ENCODE measurements around the gene CLEC2D.

The CLEC2D gene, protein sequence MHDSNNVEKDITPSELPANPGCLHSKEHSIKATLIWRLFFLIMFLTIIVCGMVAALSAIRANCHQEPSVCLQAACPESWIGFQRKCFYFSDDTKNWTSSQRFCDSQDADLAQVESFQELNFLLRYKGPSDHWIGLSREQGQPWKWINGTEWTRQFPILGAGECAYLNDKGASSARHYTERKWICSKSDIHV

DNA sequence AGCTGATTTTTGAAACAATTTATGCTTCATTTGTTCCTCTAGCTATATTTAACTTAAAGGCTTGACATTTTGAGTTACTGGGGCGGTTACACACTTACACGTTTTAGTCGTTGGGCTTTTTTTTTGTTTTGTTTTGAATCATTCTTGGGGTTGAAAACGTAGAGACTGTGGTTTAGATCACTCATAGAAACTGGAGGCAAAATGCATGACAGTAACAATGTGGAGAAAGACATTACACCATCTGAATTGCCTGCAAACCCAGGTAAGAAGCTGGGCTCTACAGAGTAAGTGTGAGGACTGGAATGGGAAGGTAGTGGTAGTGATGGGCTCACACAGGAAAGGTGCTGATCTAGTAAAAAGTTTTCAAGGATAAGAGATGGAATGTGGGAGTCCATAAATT, at the start of gene CLEC2D:
Gene CLEC2D (plus strand): TSS at position 180 of the 400 bp plus-strand sequence. CDS start 22 bp downstream, at position 202.
- TF ChIP-seq ZFX (IDR thresholded peaks at IDR 0.05; ENCODE audit: borderline replicate concordance): no peak
- TF ChIP-seq CTCF (IDR thresholded peaks at IDR 0.05): no peak
- no peak within 1 kb of the TSS for H3K27ac ChIP-seq

DNA sequence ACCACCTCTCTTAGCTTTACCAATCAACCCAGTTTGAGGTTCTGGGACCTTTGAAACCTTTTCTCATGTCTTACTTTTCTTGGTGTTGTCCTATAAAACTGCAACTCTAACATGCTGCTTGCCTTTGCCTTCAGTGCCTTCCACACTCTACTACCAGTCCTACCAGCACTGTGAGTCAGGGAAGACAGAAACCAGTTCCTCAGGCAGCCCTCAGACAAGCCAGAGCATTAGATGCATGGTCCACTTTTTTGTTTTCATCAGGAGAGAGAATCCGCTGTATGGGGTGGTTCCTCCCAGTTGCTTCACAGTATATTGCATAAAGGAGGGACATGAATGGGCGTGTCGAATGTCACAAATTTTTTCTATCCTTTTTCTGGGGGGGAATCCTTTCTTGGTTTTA, 44.5 kb upstream of the CLEC2D start:
- H3K27ac ChIP-seq: no peak overlapping the region
- TF ChIP-seq ZFX (IDR thresholded peaks at IDR 0.05; ENCODE audit: borderline replicate concordance) (no peak), CTCF (IDR thresholded peaks at IDR 0.05) (no peak)

DNA sequence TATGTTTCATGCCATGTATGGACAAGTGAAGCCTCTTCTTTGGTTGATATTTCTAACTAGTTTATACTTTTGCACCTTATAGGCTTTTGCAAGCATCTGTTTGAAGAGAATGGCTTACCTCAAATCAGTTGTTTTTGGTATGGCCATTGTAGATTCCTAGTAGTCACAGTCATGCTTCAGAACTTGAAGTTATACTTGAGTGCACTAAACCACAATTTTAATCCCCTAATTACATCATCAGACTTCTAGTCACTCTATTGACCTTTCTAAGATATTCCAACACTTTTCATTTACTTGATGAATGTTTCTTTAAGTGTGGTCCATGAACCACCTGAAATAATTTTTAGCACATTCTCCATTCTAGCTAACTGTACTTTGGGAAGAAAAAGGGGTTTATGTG, 43.2 kb upstream of the CLEC2D start:
- no peak for TF ChIP-seq CTCF (IDR thresholded peaks at IDR 0.05)
- no peak for TF ChIP-seq ZFX (IDR thresholded peaks at IDR 0.05; ENCODE audit: borderline replicate concordance)
- no peak overlapping the region for H3K27ac ChIP-seq

- TF ChIP-seq ZFX (IDR thresholded peaks at IDR 0.05; ENCODE audit: borderline replicate concordance) (no peak), CTCF (IDR thresholded peaks at IDR 0.05) (no peak)
- H3K27ac ChIP-seq: no peak overlapping the region
These were observed 42.7 kb upstream of the CLEC2D start for GRCh38 chr12:9626821-9627220.

DNA sequence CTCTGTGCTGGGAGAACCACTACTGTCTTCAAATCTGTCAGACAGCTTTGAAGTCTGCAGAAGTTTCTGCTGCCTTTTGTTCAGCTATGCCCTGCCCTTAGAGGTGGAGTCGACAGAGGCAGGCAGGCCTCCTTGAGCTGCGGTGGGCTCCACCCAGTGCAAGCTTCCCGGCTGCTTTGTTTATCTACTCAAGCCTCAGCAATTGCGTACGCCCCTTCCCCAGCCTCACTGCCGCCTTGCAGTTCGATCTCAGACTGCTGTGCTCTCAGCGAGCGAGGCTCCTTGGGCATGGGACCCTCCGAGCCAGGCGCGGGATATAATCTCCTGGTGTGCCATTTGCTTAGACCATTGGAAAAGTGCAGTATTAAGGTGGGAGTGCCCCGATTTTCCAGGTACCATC, 36.7 kb upstream of the CLEC2D start:
- TF ChIP-seq CTCF (IDR thresholded peaks at IDR 0.05): no peak
- TF ChIP-seq ZFX (IDR thresholded peaks at IDR 0.05; ENCODE audit: borderline replicate concordance): no peak
- no peak overlapping the region for H3K27ac ChIP-seq

- no peak overlapping the region for H3K27ac ChIP-seq
- no peak for TF ChIP-seq ZFX (IDR thresholded peaks at IDR 0.05; ENCODE audit: borderline replicate concordance)
- peak; percentile 92 for TF ChIP-seq CTCF (IDR thresholded peaks at IDR 0.05)
These were observed 35.2 kb upstream of the CLEC2D start for GRCh38 chr12:9634177-9634803.

DNA sequence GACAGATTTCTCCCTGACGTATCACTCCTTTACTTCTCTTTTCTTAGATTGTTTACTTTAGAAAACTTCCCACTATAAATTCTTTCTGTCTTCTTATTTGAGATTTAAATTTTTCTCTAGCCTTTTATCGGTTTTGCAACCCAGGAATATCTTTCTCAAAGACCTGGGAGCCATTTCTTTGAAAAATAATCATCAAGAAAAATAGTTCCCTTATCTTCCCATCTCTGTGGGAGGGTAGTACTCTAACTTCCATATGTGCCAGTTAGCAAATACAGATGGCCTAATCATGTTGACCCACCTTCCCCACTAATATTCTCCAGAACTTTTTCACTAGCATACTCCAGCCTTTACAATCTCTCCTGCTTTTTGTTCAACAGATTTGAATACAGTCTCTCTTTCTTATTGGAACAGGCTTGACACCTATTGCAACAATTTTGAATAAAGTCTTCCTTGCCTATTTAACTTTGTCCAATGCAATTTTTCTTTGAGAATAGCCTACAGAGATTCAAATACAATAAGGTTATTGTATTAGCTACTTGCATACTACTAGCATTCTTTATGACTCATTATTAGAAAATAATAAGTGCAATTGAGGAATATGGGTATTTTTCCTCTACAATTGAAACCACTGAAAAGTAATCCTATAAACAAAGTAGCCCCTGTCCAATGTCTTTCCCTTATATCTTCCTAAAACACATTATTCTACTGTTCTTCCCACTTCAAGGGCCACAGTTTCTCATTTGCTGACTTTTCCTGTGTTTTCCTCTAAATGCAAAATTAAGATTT, 34.4 kb upstream of the CLEC2D start:
- TF ChIP-seq CTCF (IDR thresholded peaks at IDR 0.05) (no peak), ZFX (IDR thresholded peaks at IDR 0.05; ENCODE audit: borderline replicate concordance) (no peak)

More for the DNA sequence above, 34.4 kb upstream of the CLEC2D start:
- H3K27ac ChIP-seq: no peak overlapping the region
